NCI-H2196 (cell line): ENCODE measurements around the gene GREB1L.

ENCODE experiments used
- DNase-seq: peaks from one replicate; lab custom pipeline; 2025; ENCODE audit not compliant: unreplicated experiment; lab: John Stamatoyannopoulos, UW

GREB1L gene

GRCh38 chr18:21557607-21558253 lies 315.7 kb downstream of the GREB1L start:
- no peak for DNase-seq

GRCh38 chr18:21559195-21559594 lies 317.2 kb downstream of the GREB1L start:
- no peak for DNase-seq

GRCh38 chr18:21571772-21572171 lies 329.7 kb downstream of the GREB1L start:
- no peak for DNase-seq
